ACC112 (cell line): ENCODE data around the gene GNRH2.

Experiments used
- H2AFZ ChIP-seq: fragments of 200-600 bp; sonication (generic); one replicate; pipeline ENCODE4 v1.6.0; 2017; ENCODE audit warnings: antibody characterized with exemption, low read length; ENCODE audit not compliant: unreplicated experiment
- H3K27ac ChIP-seq: fragments of 200-600 bp; sonication (generic); 2 replicates; pipeline ENCODE4 v1.5.1; 2014; ENCODE audit warnings: low read depth, mild to moderate bottlenecking, antibody characterized with exemption, low read length, moderate library complexity
- H3K27me3 ChIP-seq: fragments of 200-600 bp; sonication (generic); 2 replicates; pipeline ENCODE4 v1.6.1; 2014; ENCODE audit warnings: mild to moderate bottlenecking, antibody characterized with exemption, low read length, moderate library complexity, mixed read lengths; ENCODE audit not compliant: insufficient read depth
- H3K36me3 ChIP-seq: fragments of 200-600 bp; sonication (generic); 2 replicates; pipeline ENCODE4 v1.6.1; 2016; ENCODE audit warnings: mild to moderate bottlenecking, antibody characterized with exemption, low read length, moderate library complexity, mixed read lengths; ENCODE audit not compliant: insufficient read depth
- H3K4me1 ChIP-seq: fragments of 200-600 bp; sonication (generic); one replicate; pipeline ENCODE4 v1.6.1; 2016; ENCODE audit warnings: low read length, mixed read lengths; ENCODE audit not compliant: insufficient read depth, unreplicated experiment, control insufficient read depth
- H3K4me3 ChIP-seq: fragments of 200-600 bp; sonication (generic); 2 replicates; pipeline ENCODE4 v1.5.1; 2014; ENCODE audit warnings: mild to moderate bottlenecking, low read depth, low read length
- H3K79me2 ChIP-seq: fragments of 200-600 bp; sonication (generic); one replicate; pipeline ENCODE4 v1.6.0; 2016; ENCODE audit warnings: low read length; ENCODE audit not compliant: control insufficient read depth, unreplicated experiment, insufficient read depth

The GNRH2 gene

GRCh38 chr20:3041854-3042409 lies 1.5 kb upstream of the GNRH2 start:
- H3K27me3 ChIP-seq: no peaks in the 10 kb centered on the region
- H3K79me2 ChIP-seq: peaks cover 6% of the 10 kb centered on the region
- H3K4me3 ChIP-seq: no peak overlapping the region
- no peak overlapping the region for H2AFZ ChIP-seq
- H3K4me1 ChIP-seq: peaks cover 7% of the 10 kb centered on the region
- no peaks in the 10 kb centered on the region for H3K36me3 ChIP-seq
- H3K27ac ChIP-seq: no peak overlapping the region

GRCh38 chr20:3042625-3043024 lies 797 bp upstream of the GNRH2 start:
- Histone ChIP-seq H3K4me3 (no peak overlapping the region), H2AFZ (no peak overlapping the region), H3K36me3 (no peaks in the 10 kb centered on the region), H3K27ac (no peak overlapping the region), H3K27me3 (no peaks in the 10 kb centered on the region), H3K79me2 (peaks cover 10% of the 10 kb centered on the region), H3K4me1 (peaks cover 7% of the 10 kb centered on the region)

DNA sequence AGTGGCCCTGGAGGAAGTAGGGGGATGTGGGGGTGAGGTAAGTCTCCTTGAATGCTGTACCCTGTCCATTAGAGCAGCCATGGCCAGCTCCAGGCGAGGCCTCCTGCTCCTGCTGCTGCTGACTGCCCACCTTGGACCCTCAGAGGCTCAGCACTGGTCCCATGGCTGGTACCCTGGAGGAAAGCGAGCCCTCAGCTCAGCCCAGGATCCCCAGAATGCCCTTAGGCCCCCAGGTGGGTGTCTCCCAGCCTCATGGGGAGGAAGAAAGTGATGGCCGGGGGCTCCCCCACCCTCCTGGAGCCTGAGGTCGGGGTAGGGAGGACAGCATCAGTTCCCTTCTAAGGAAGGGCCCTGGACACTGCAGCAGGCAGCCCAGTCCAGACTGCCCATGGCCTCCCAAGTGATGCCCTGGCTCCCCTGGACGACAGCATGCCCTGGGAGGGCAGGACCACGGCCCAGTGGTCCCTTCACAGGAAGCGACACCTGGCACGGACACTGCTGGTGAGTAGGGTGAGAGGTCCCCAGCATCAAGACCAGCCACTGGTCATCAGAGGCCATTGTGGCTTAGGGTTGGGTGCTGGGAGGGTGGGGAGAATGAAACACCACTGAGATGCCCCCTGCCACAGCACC lies 1.0 kb downstream of the GNRH2 start:
- H3K4me1 ChIP-seq: peaks cover 7% of the 10 kb centered on the region
- no peak overlapping the region for H2AFZ ChIP-seq
- peak overlapping the region; percentile 48; the same call in 1 of the 2 replicates for H3K27ac ChIP-seq
- 0 out of 2 replicates have a peak overlapping the region, but pooled peaks have one; percentile 94 for H3K4me3 ChIP-seq
- H3K27me3 ChIP-seq: no peaks in the 10 kb centered on the region
- peaks cover 10% of the 10 kb centered on the region for H3K79me2 ChIP-seq
- H3K36me3 ChIP-seq: peaks cover 5% of the 10 kb centered on the region; the same call in 1 of the 2 replicates

DNA sequence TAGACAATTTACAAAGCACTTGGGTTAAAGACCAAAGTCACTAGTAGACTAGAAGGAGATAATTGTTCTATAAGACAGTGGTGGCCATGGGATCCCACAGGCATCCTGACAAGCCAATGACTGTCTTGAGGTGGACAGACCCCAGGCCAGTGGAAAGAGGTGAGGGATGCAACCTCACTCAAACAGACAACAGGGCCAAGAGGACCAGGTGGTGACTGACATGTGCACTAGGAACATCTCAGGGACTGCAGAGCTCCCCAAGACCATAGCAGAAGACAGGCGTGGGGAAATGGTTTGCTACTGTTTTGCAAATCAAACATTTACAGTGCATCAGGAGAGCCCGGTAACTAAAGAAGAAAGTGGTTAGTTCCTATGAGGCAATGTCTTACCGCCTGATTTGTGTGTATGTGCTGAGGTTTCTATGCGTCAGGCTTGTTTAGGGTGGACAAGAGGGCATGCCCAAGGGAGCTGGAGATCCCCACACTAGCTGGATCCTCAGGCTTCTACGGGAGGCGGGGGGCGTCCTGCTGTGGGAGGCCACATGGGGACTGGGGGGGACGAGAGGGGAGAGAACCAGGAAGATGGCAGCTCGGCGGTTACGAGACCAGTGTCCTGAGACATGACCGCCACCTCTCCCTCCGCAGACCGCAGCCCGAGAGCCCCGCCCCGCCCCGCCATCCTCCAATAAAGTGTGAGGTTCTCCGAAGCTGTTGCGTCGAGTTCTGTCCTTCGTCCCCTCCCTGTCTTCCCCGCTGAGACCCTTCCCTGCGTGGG lies 1.8 kb downstream of the GNRH2 start:
- Histone ChIP-seq H3K27ac (peak overlapping the region; percentile 85), H3K4me3 (peak overlapping the region; percentile 94), H3K27me3 (no peaks in the 10 kb centered on the region), H3K36me3 (peaks cover 5% of the 10 kb centered on the region; the same call in 1 of the 2 replicates), H3K4me1 (peaks cover 7% of the 10 kb centered on the region), H2AFZ (peak overlapping the region; percentile 93), H3K79me2 (peaks cover 10% of the 10 kb centered on the region)

DNA sequence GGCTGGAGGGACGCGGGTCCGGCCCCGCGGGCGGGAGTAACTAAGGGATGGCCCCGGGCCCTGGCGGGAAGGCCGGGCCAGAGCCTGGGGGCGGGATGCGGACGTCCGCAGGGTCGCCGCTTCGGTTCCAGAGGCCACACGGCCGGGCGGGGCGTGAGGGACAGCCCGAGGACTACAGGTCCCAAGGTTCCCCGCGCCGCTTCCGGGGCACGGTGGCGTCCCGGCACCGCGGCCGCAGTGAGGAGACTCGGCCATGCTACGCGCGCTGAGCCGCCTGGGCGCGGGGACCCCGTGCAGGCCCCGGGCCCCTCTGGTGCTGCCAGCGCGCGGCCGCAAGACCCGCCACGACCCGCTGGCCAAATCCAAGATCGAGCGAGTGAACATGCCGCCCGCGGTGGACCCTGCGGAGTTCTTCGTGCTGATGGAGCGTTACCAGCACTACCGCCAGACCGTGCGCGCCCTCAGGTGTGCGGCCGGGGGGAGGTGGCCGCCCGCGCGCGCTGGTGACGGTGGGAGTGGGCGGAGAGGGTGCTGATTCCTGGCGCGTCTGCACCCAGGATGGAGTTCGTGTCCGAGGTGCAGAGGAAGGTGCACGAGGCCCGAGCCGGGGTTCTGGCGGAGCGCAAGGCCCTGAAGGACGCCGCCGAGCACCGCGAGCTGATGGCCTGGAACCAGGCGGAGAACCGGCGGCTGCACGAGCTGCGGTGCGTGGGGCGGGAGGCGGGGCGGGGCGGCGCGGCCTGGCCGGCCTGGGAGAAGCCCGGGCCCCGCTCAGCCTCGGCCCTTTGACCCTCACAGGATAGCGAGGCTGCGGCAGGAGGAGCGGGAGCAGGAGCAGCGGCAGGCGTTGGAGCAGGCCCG lies 2.6 kb downstream of the GNRH2 start, which contains the start of gene MRPS26:
Gene MRPS26, plus strand, starts transcription at position 237 of the 861 bp plus-strand sequence. Its CDS starts 17 bp downstream, at position 254.
- H3K36me3 ChIP-seq: peaks cover 5% of the 10 kb centered on the region; the same call in 1 of the 2 replicates
- H3K4me1 ChIP-seq: peaks cover 7% of the 10 kb centered on the region
- H2AFZ ChIP-seq: peak within 1 kb of the TSS; percentile 93
- no peaks in the 10 kb centered on the region for H3K27me3 ChIP-seq
- H3K4me3 ChIP-seq: peak within 1 kb of the TSS; percentile 94
- peaks cover 10% of the 10 kb centered on the region for H3K79me2 ChIP-seq
- peak within 1 kb of the TSS; percentile 85 for H3K27ac ChIP-seq

GRCh38 chr20:3046677-3047462 lies 3.4 kb downstream of the GNRH2 start:
- H3K27me3 ChIP-seq: no peaks in the 10 kb centered on the region
- peaks cover 10% of the 10 kb centered on the region for H3K79me2 ChIP-seq
- peaks cover 3% of the 10 kb centered on the region for H3K4me1 ChIP-seq
- peaks cover 5% of the 10 kb centered on the region; the same call in 1 of the 2 replicates for H3K36me3 ChIP-seq
- H3K4me3 ChIP-seq: peak overlapping the region; percentile 94
- H2AFZ ChIP-seq: peak overlapping the region; percentile 93
- no peak overlapping the region for H3K27ac ChIP-seq

DNA sequence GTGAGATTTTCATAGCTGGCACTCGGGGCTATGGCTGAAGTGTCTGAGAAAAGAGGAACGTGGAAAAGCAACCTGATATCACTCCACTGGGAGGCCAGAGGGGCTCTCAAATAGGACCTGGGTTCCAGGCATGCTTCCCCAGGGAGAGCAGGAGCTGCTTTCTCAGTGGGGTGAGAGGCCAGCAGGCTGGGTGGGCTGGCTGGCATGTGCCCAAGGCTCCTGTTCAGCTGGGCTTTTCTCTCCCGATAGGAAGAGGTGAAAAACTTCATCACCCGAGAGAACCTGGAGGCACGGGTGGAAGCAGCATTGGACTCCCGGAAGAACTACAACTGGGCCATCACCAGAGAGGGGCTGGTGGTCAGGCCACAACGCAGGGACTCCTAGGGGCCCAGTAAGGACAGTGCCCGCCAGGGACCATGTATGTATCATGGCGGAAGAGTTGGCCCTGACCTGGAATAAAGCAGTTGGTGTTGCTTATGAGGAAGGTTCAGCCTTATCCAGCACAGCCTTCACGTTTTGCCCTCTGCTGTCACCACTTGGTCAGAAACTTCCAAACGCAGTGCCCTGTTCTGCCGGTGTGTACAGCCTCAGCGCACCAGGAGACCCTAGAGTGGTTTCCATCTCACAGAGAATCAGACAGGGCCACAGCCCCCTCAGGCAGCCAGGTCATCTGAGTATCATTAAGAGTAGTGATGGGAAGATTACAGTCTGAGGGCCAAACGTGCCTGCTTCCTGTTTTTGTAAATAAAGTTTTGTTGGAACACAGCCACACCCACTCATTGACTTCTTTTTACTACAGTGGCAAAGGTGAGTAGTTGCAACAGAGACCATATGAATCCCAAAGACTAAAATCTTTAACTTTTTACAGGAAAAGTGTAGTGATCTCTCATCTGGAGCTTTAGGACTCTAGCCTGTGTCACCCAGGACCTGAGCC lies 4.3 kb downstream of the GNRH2 start:
- Histone ChIP-seq H3K4me1 (no peaks in the 10 kb centered on the region), H3K27me3 (no peaks in the 10 kb centered on the region), H3K36me3 (peaks cover 5% of the 10 kb centered on the region; the same call in 1 of the 2 replicates), H3K4me3 (no peak overlapping the region), H2AFZ (no peak overlapping the region), H3K27ac (no peak overlapping the region), H3K79me2 (peaks cover 10% of the 10 kb centered on the region)

DNA sequence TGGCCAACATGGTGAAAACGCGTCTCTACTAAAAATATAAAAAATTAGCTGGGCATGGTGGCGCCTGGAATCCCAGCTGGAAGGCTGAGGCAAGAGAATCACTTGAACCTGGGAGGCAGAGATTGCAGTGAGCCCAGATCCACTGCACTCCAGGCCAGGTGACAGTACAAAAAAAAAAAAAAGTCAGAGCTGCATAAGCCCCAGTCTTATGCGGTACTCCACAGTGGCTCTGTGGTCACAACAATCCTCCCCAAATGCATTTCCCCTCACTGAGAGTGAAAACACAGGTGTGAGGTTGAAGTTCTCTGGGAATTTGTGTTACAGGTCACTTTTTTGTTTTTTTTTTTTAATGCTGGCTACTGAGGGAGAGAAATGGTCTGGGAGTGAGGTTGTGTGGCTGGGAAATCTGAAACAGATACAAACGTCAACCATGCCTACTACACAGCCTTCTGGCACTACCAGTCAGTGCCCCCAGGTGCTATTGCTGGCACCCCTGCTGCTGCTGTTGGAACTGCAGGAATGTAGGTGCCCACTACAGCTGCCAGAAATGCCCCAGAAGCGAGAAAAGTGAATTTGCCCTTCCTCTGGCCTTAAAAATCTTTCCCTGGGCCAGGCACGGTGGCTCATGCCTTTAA lies 8.1 kb downstream of the GNRH2 start:
- Histone ChIP-seq H3K79me2 (peaks cover 9% of the 10 kb centered on the region), H3K36me3 (peaks cover 5% of the 10 kb centered on the region; the same call in 1 of the 2 replicates), H3K4me1 (no peaks in the 10 kb centered on the region), H2AFZ (no peak overlapping the region), H3K27me3 (no peaks in the 10 kb centered on the region), H3K4me3 (no peak overlapping the region), H3K27ac (no peak overlapping the region)

DNA sequence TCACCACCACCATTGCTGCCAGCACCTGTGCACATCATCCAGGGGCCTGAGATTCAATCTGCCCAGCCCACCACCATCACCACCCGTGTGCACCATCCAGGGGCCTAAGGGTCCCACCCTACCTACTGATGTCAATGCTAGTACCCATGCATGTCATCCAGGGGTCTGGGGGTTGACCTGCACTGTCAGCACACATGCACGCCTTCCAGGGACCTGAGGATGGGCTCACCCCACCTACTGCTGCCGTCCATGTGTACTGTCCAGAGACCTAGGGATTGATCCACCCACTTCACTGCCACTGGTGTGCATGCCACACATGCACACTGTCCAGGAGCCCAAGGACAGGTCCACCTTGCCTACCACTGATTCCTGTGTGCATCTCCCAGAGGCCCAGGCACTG lies 16.1 kb downstream of the GNRH2 start:
- H2AFZ ChIP-seq: no peak overlapping the region
- no peak overlapping the region for H3K27ac ChIP-seq
- H3K4me1 ChIP-seq: no peaks in the 10 kb centered on the region
- H3K4me3 ChIP-seq: no peak overlapping the region
- H3K27me3 ChIP-seq: no peaks in the 10 kb centered on the region
- no peaks in the 10 kb centered on the region for H3K79me2 ChIP-seq
- H3K36me3 ChIP-seq: no peaks in the 10 kb centered on the region
